ENCODE measurements around the gene ADAMTS9. TPM values are rescaled to one million over a fixed set of nuclear protein-coding genes. Genes with fewer than 3 reads are reported as not detected.

The ADAMTS9 gene
- total and polyA plus RNA-seq, 10 of the 15 experiments (the other 5 are each of a cell fraction or from before 2014, with no cell fraction given), result 0.08 TPM; not detected in 9

DNA sequence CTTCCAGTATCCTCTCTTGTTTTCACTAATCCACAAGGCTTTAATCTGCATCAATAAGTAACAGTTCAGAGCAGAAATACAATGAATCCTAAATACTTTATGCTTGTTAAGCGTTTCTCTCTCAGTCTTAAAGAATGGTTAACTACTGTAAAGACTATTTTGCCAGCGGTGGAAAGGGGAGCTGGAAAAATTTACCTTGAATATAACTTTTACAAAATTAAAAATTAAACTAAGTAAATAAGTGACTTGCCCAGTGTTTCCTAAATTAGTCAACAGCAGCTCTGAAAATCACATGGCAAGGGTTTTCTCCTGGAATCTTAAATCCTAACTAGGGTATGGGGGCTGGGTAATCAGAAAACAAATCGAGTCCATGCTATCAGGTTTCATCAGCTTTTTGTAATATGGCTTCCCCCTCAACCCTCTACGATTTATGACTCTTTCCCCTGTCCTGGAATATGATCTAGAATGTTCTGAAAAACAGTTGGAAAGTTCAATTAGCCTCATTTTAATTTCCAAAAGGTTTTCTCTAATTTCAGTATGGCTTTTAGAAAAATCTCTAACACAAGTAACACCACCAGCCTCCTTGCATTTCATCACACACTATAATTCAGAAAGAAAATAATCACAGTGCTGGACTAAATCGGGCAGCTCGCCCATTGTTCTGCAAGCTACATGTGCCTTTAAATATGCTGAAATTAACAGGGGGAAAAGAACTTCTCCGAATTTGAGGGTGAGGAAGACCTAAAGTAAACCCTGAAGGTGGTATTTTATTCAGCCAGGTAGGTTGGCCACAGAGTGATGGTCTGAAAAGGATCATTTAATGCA, 133.5 kb downstream of the ADAMTS9 start:
- ChIA-PET SMC1A (ENCODE audit: uncharacterized antibody, unreplicated experiment) (interaction anchor here (0.6 kb wide), 1 partner anchor 365 kb away, joined by 3 read pairs; no protein-coding TSS in a partner anchor), RAD21 (ENCODE audit: unreplicated experiment) (no interaction called here), CTCF (interaction anchor here (0.6 kb wide), 1 partner anchor 790 kb away, joined by 3 read pairs; no protein-coding TSS in a partner anchor), POLR2A (no interaction called here)
- no TSS peak for BruUV-seq (replicated peaks)
- H3K4me1 ChIP-seq (ENCODE audit: control insufficient read depth, insufficient read depth, low read length), result no peaks in the 10 kb centered on the region
- no peak overlapping the region for H3K27ac ChIP-seq (ENCODE audit: control insufficient read depth, insufficient read depth)
- H4K20me1 ChIP-seq (ENCODE audit: control insufficient read depth, insufficient read depth), result no peaks in the 10 kb centered on the region
- H3K79me2 ChIP-seq (ENCODE audit: control insufficient read depth, insufficient read depth, low read length), result no peaks in the 10 kb centered on the region
- FAIRE-seq, result no peak
- no peak overlapping the region for H3K9ac ChIP-seq (ENCODE audit: control insufficient read depth, insufficient read depth, low read length)
- no peak for DNase-seq (ENCODE audit: low read depth, low spot score)
- H3K9me3 ChIP-seq (replicated peaks; ENCODE audit: control insufficient read depth, insufficient read depth, low read length), result no peaks in the 10 kb centered on the region
- WGBS (ENCODE audit: insufficient coverage, insufficient replicate concordance, low lambda C conversion rate, missing lambda C conversion rate), result 8% methylated on average over 7 of the region's 7 CpGs
- in situ Hi-C loops (cut with MboI) (no loop called here), intact Hi-C loops (cut with micrococcal nuclease; ENCODE audit: unreplicated experiment) (no loop called here)
- no peaks in the 10 kb centered on the region for H3K36me3 ChIP-seq (ENCODE audit: control insufficient read depth in 2 of 2, insufficient read depth in 2 of 2, low read length in 1 of 2)
- no peak overlapping the region for H3K4me3 ChIP-seq
- TF ChIP-seq CBX5 (IDR thresholded peaks at IDR 0.05; ENCODE audit: low read depth) (no peak), ZNF274 (IDR thresholded peaks at IDR 0.05; ENCODE audit: insufficient read depth, insufficient read length) (no peak), BCL3 (IDR thresholded peaks at IDR 0.05; ENCODE audit: borderline replicate concordance, insufficient read depth, low read depth, low read length, poor library complexity, severe bottlenecking) (no peak), RB1 (IDR thresholded peaks at IDR 0.05; ENCODE audit: borderline replicate concordance) (no peak)
- TF ChIP-seq, protein P1, sequence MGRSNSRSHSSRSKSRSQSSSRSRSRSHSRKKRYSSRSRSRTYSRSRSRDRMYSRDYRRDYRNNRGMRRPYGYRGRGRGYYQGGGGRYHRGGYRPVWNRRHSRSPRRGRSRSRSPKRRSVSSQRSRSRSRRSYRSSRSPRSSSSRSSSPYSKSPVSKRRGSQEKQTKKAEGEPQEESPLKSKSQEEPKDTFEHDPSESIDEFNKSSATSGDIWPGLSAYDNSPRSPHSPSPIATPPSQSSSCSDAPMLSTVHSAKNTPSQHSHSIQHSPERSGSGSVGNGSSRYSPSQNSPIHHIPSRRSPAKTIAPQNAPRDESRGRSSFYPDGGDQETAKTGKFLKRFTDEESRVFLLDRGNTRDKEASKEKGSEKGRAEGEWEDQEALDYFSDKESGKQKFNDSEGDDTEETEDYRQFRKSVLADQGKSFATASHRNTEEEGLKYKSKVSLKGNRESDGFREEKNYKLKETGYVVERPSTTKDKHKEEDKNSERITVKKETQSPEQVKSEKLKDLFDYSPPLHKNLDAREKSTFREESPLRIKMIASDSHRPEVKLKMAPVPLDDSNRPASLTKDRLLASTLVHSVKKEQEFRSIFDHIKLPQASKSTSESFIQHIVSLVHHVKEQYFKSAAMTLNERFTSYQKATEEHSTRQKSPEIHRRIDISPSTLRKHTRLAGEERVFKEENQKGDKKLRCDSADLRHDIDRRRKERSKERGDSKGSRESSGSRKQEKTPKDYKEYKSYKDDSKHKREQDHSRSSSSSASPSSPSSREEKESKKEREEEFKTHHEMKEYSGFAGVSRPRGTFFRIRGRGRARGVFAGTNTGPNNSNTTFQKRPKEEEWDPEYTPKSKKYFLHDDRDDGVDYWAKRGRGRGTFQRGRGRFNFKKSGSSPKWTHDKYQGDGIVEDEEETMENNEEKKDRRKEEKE (IDR thresholded peaks at IDR 0.05), result no peak
- no peak overlapping the region for H2AFZ ChIP-seq (ENCODE audit: control insufficient read depth, low read depth, low read length)
- ATAC-seq, result no peak
- H3K4me2 ChIP-seq (ENCODE audit: control insufficient read depth, insufficient read depth), result no peak overlapping the region
- H3K27me3 ChIP-seq (replicated peaks in 1 of 2; ENCODE audit: control insufficient read depth in 2 of 2, insufficient read depth in 2 of 2, low read length in 1 of 2), result peaks cover 0 to 1% of the 10 kb centered on the region in 2 experiments; a peak in 1 of 4 replicates
